ENCODE measurements around the gene GPRIN3.

- TF ChIP-seq CTCF (IDR thresholded peaks at IDR 0.05) (no peak), POLR2AphosphoS5 (IDR thresholded peaks at IDR 0.05) (no peak), POLR2A (IDR thresholded peaks at IDR 0.05) (no peak), EP300 (IDR thresholded peaks at IDR 0.05) (no peak)
These were observed 12.2 kb upstream of the GPRIN3 start for GRCh38 chr4:89319756-89320155.
